ENCODE data around the gene LHFPL2. TPM values are rescaled to one million over a fixed set of nuclear protein-coding genes. Genes with fewer than 3 reads are reported as not detected.

The LHFPL2 gene
- total RNA-seq, 2 donors from 2014 or later, result 0.12 to 0.21 TPM

DNA sequence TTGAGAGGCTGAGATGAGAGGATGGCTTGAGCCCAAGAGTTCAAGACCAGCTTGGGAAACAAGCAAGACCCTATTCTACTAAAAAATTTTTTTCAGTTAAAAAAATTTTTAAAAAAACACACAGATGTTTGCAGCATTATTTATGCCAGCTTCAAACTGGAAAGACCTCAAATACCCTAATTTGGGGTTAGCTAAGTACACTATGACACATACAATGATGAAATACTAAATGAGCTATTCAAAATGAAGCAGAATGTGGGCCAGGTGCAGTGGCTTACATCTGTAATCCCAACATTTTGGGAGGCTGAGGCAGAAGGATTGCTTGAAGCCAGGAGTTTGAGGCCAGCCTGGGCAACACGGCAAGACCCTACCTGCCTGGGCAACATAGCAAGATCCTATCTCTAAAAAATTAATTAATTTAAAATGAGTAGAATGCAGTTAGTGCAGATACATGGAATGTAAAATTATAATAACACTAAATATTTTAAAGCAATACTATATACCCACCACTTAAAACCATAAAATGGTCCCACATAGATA lies 44.9 kb downstream of the LHFPL2 start:
- Mint-ChIP-seq H3K27ac (no peak overlapping the region), H3K4me3 (no peak overlapping the region), H3K27me3 (ENCODE audit: low read depth) (no peaks in the 10 kb centered on the region), H3K4me1 (ENCODE audit: low read depth) (no peaks in the 10 kb centered on the region), H3K9me3 (no peaks in the 10 kb centered on the region), H3K36me3 (ENCODE audit: insufficient read depth in 2 of 2) (no peaks in the 10 kb centered on the region)
- ATAC-seq (replicated peaks in 1 of 2) (no peak), DNase-seq (no peak)

DNA sequence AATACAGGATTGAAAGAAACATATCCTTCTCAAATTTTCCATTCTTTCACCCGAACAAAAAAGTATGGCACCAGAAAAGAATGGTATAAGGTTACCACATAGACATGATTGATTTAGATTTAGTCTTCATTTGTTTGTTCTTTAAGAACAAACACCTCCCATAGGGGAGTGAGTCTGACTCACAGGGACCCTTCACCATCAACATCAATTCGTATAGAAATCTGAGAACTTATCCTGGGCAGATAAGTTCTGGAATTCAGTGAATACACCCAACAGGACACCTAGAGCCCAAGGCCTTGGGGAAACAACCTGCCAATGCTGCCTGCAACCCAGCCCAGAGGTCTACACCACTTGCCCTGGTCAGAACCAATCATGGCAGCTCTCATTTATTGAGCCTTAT lies 46.2 kb downstream of the LHFPL2 start:
- Mint-ChIP-seq H3K27ac (no peak overlapping the region), H3K4me3 (no peak overlapping the region), H3K4me1 (ENCODE audit: low read depth) (no peaks in the 10 kb centered on the region), H3K36me3 (ENCODE audit: insufficient read depth in 2 of 2) (no peaks in the 10 kb centered on the region), H3K9me3 (no peaks in the 10 kb centered on the region), H3K27me3 (ENCODE audit: low read depth) (peaks cover 6% of the 10 kb centered on the region)
- no peak for DNase-seq
- no peak for ATAC-seq (replicated peaks in 1 of 2)

DNA sequence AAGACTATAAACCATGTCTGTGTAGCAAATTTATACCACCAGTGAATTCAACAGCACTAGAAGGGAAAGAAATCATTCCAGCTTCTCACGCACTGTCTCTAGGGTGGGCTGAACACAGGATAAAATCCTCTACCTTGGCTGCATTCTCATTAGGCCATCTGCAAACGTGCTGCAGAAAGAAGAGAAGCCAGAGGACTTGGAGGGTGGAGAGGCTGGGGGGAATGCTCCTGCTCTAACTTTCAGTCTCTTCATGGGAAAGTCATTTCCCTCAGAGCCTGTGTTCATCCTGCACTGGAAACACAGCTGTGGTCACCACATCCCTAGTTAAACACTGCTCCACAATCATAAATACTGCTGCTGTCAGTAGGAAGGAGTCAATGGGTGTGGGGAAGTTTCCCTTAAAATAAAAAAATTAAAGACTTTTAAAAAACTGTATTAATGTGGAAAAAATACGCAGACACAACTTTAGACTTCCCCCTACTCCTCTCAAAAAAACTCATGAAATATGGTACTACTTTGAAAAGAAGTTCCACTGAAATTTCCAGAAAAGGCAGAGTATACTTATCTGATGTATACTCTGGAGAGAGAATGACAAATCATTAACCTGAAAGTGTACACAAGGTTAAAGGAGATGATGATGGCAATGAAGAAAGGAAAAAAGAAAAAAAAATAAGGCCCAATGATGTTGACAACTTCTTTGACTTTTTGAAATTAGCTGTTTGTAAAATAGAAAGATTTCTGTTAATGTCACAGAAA lies 46.8 kb downstream of the LHFPL2 start:
- Mint-ChIP-seq H3K36me3 (ENCODE audit: insufficient read depth in 2 of 2) (no peaks in the 10 kb centered on the region), H3K27me3 (ENCODE audit: low read depth) (peaks cover 13% of the 10 kb centered on the region), H3K27ac (no peak overlapping the region), H3K4me3 (no peak overlapping the region), H3K9me3 (no peaks in the 10 kb centered on the region), H3K4me1 (ENCODE audit: low read depth) (no peaks in the 10 kb centered on the region)
- ATAC-seq (replicated peaks in 1 of 2) (no peak), DNase-seq (no peak)

DNA sequence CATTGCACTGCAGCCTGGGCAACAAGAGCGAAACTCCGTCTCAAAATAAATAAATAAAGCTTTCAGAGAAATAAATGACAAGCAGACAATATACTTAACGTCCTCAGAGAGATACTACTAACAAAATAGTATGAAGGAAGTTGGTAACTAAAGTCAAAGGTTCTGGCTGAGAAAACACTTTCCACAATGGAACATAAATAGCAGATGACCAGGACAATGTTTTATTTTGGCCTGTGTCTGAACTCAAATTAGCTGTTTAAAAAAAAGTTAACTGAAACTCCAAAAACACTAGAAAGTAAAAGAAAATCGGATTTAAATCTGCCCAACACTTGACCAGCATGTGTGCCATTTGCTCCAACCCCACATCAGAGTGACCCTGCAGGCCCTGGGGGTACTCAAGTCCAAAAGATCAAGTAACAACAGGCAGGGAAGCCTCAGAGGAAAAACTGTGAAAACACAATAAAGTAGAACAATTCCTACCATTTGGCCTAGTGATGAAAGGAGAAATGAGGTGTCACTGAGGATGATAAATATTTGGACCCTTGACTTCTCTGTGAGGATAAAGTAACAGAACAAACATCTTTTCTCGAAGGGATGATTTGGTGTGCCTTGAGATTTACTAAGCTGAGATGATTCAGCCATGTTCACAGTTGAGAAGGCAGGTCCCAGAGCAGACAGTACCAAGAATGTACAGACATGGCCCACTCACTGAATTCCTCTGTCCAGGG lies 47.7 kb downstream of the LHFPL2 start:
- no peak for ATAC-seq (replicated peaks in 1 of 2)
- Mint-ChIP-seq H3K36me3 (ENCODE audit: insufficient read depth in 2 of 2) (no peaks in the 10 kb centered on the region), H3K27ac (no peak overlapping the region), H3K27me3 (ENCODE audit: low read depth) (peaks cover 13% of the 10 kb centered on the region), H3K4me3 (no peak overlapping the region), H3K9me3 (no peaks in the 10 kb centered on the region), H3K4me1 (ENCODE audit: low read depth) (no peaks in the 10 kb centered on the region)
- no peak for DNase-seq

DNA sequence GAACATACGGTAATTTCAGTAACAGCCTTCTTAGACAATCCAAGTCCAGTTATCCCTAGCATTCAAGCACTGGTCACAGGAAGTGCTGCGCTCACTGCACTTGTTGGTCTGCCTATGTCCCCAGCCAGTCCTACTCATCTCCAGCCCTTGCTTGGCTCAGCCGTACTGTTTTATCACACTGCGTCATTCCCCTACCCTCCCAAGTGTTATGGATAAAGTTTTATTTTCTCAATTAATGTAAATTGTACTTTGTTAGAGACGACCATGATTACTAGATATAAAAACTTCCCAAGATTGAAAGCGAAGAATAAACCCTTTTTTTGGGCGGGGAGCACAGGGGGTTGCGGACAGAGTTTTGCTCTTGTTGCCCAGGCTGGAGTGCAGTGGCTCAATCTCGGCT lies 49.6 kb downstream of the LHFPL2 start:
- peaks cover 13% of the 10 kb centered on the region for H3K27me3 Mint-ChIP-seq (ENCODE audit: low read depth)
- no peak overlapping the region for H3K4me3 Mint-ChIP-seq
- DNase-seq (no peak), ATAC-seq (replicated peaks in 1 of 2) (no peak)
- H3K9me3 Mint-ChIP-seq, result no peaks in the 10 kb centered on the region
- H3K36me3 Mint-ChIP-seq (ENCODE audit: insufficient read depth in 2 of 2), result no peaks in the 10 kb centered on the region
- no peaks in the 10 kb centered on the region for H3K4me1 Mint-ChIP-seq (ENCODE audit: low read depth)
- no peak overlapping the region for H3K27ac Mint-ChIP-seq

DNA sequence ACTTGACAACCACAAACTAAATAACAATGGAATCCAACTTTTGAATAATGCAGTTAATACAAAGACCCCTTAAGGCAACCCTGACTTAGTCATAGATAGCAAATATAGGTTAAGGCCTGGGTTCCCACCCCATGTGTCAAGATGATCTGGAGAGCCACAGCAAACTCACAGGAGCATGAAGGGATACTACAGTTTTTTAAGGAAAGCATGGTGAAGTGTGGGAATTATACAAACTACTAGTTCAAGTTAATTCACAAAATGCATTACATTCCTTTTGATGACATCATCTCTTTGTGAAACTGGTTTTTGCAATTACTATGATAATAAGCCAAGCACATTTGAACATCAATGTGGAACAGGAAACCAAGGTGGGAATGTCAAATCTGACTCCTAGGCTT lies 50.6 kb downstream of the LHFPL2 start:
- Mint-ChIP-seq H3K27me3 (ENCODE audit: low read depth) (peaks cover 13% of the 10 kb centered on the region), H3K4me1 (ENCODE audit: low read depth) (no peaks in the 10 kb centered on the region), H3K36me3 (ENCODE audit: insufficient read depth in 2 of 2) (no peaks in the 10 kb centered on the region), H3K9me3 (no peaks in the 10 kb centered on the region), H3K27ac (no peak overlapping the region), H3K4me3 (no peak overlapping the region)
- no peak for ATAC-seq (replicated peaks in 1 of 2)
- no peak for DNase-seq

DNA sequence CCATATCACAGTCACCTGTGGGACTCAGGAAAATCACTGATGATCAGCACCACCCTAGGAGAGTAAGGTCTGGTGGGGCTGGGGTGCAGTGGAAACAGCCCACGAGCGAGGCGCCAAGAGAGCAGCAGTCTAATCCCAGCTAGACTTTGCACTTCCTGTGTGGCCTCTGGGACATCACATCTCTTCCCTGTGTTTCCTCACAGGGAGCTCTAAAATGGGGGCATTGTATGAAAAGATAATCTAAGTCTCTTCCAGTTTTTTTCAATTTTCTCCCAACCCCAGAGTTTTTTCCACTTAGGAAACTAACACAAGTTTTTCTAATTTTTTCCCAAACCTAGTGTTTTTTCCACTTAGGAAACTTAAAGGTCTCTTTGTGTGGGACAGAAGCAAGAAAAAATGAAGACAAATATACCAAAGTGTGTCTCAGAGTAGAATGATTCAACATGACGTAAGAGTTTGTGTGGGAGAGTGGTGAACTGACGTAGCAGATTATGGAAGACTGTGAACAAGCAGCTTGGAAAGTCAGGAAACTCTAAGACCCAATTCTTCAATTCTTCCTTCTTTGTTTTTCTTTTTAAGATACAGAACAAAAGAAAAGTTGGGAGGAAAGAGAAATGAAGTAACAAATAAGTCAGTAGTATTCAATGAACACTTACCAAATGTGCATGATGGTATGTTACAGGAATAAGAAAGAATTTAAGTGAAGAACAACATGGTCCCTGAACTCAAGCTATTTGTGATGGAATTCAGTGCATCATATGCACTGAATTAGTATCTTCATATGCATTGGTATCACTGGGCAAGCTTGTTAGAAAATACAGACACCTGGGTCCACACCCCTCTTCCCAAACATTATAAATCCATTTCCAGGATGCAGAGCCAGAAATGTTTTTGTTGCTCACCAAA lies 51.3 kb downstream of the LHFPL2 start:
- Mint-ChIP-seq H3K27ac (no peak overlapping the region), H3K9me3 (no peaks in the 10 kb centered on the region), H3K27me3 (ENCODE audit: low read depth) (peaks cover 18% of the 10 kb centered on the region), H3K4me3 (no peak overlapping the region), H3K4me1 (ENCODE audit: low read depth) (no peaks in the 10 kb centered on the region), H3K36me3 (ENCODE audit: insufficient read depth in 2 of 2) (no peaks in the 10 kb centered on the region)
- no peak for ATAC-seq (replicated peaks in 1 of 2)
- no peak for DNase-seq

DNA sequence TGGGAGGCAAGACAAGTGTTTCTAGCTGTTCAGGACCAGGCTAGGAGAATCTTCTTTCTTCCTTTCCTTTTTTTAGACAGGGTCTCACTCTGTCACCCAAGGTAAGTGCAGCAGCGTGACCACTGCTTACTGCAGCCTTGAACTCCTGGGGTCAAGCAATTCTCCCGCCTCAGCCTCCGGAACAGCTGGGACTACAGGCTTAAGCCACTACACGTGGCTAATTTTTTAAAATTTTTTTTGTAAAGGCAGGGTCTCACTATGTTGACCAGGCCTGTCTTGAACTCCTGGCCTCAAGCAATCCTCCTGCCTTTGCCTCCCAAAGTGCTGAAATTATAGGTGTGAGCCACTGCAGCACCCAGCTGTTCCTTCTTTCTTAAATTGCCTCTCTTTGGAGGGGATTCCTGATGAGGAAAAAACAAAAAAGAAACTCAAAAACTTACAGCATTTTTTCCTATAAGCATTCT lies 53.1 kb downstream of the LHFPL2 start:
- DNase-seq (no peak), ATAC-seq (replicated peaks in 1 of 2) (no peak)
- no peak overlapping the region for H3K4me3 Mint-ChIP-seq
- H3K4me1 Mint-ChIP-seq (ENCODE audit: low read depth), result no peaks in the 10 kb centered on the region
- H3K36me3 Mint-ChIP-seq (ENCODE audit: insufficient read depth in 2 of 2), result no peaks in the 10 kb centered on the region
- H3K27ac Mint-ChIP-seq, result no peak overlapping the region
- no peaks in the 10 kb centered on the region for H3K9me3 Mint-ChIP-seq
- H3K27me3 Mint-ChIP-seq (ENCODE audit: low read depth), result peaks cover 29% of the 10 kb centered on the region

DNA sequence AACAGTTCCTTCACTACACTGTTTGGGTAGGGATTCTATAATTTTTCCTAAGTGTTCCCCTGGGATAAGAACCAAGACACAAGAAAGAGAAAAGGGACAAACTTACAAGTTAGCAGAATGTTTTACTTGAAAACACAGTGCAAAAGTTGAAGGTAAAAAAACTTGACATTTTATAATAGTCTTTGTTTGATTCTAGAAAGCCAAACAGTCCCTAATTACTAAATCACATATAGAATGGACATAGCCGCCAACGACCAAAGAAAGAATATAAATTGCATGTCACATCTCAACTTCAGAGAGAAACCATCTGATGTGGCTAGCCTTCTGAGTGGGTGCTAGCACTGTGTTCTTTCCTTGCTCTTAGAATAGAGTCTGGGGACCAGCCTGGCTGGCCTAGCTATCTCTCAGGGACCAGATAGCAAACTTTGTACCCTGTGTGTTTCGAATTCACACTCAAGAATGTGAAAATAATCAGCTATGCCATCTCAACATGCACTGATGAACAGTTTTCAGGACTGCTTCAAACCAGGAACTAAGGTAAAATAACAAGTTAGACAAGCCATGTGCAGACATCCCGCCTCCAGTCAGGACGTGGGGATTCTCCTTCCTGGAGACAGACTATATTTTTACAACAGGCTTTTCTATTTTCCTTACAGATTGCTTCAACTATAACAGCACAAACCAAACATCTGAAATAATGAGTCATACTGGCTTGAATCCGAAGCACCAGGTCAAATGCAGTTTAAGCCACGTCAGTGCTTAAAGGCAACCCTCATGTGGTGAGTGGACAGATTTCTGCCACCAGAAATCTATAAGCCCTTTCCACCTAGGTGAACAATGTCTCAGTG lies 53.7 kb downstream of the LHFPL2 start:
- H3K9me3 Mint-ChIP-seq, result no peaks in the 10 kb centered on the region
- H3K27me3 Mint-ChIP-seq (ENCODE audit: low read depth), result peaks cover 29% of the 10 kb centered on the region
- H3K4me3 Mint-ChIP-seq, result no peak overlapping the region
- H3K27ac Mint-ChIP-seq, result no peak overlapping the region
- DNase-seq (no peak), ATAC-seq (replicated peaks in 1 of 2) (no peak)
- H3K36me3 Mint-ChIP-seq (ENCODE audit: insufficient read depth in 2 of 2), result no peaks in the 10 kb centered on the region
- H3K4me1 Mint-ChIP-seq (ENCODE audit: low read depth), result no peaks in the 10 kb centered on the region

DNA sequence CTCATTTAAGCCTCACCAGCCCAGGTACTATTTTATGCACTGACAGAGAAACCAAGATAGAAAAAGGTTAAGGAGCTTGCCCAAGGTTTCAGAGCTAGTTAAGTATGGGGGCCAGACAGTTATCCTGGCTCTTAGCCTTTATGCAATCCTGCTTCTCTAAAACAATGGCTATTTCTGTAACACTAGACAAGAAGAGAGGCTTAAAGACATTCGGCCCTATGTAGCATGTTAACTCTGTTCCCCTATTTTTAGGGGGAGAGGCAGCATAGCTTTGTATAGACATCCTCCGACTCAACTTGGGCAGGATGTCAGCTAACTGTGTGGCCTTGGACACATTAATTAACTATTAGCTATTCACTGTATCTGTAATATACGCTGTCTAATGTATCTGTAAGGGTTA lies 54.6 kb downstream of the LHFPL2 start:
- Mint-ChIP-seq H3K9me3 (no peaks in the 10 kb centered on the region), H3K4me1 (ENCODE audit: low read depth) (no peaks in the 10 kb centered on the region), H3K27ac (no peak overlapping the region), H3K27me3 (ENCODE audit: low read depth) (peaks cover 29% of the 10 kb centered on the region), H3K36me3 (ENCODE audit: insufficient read depth in 2 of 2) (no peaks in the 10 kb centered on the region), H3K4me3 (no peak overlapping the region)
- DNase-seq (no peak), ATAC-seq (replicated peaks in 1 of 2) (no peak)

DNA sequence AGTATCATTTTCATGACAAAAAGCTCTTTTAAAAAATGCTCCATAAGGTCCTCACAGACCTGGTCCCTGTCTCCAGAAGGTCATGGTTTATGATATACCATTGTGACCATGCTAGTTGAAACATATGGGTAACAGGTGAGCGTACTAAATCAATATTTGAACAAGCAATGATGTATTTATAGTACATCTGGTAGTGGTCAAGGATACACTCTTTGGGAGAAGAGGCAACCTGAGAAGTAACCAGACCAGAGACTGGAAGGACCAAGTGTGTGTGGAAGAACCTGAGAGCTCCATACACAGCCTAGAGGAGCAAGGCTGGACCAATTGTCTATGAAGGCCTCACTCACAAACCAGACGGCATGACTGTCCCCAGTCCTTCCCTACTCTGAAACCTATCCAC lies 55.1 kb downstream of the LHFPL2 start:
- Mint-ChIP-seq H3K9me3 (no peaks in the 10 kb centered on the region), H3K4me1 (ENCODE audit: low read depth) (no peaks in the 10 kb centered on the region), H3K36me3 (ENCODE audit: insufficient read depth in 2 of 2) (no peaks in the 10 kb centered on the region), H3K27ac (no peak overlapping the region), H3K27me3 (ENCODE audit: low read depth) (peaks cover 30% of the 10 kb centered on the region), H3K4me3 (no peak overlapping the region)
- DNase-seq, result no peak
- no peak for ATAC-seq (replicated peaks in 1 of 2)

DNA sequence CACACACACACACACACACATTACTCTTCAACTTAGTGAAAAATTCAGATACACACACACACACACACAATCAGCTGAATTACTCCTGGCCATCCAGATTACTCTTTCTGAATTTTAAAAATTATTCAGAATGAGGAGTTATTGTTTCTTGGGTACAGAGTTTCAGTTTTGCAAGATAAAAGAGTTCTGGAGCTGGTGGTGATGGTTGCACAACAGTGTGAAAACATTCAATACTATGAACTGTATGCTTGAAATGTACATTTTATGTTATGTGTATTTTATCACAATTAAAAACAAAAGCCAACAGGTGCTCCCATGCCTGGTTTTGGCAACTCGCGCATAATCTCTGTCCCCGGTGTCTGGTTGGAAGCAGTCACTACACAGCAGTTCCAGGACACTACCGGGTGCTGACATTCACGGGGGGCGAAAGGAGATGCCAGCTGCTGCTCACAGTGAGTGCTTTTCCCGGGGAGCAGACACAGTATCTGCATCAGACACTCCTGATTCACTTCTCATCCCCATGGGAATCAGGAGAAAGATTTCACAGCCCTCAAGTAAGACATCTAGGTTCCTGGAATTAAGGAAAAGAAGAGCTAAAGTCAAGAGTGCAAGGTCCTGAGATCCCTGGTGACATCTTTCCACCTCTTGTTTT lies 55.7 kb downstream of the LHFPL2 start:
- H3K9me3 Mint-ChIP-seq, result no peaks in the 10 kb centered on the region
- DNase-seq (no peak), ATAC-seq (replicated peaks in 1 of 2) (no peak)
- H3K36me3 Mint-ChIP-seq (ENCODE audit: insufficient read depth in 2 of 2), result no peaks in the 10 kb centered on the region
- no peaks in the 10 kb centered on the region for H3K4me1 Mint-ChIP-seq (ENCODE audit: low read depth)
- peaks cover 32% of the 10 kb centered on the region for H3K27me3 Mint-ChIP-seq (ENCODE audit: low read depth)
- H3K4me3 Mint-ChIP-seq, result no peak overlapping the region
- H3K27ac Mint-ChIP-seq, result no peak overlapping the region
